ENCODE measurements around the gene PAPOLG.
A peak's percentile ranks its signal among the peaks of the same experiment; 100 is the strongest.
"Not testable (repeated sequence)": the region's sequence is repeated elsewhere in the genome, so short reads cannot be mapped to it uniquely, and the experiment has no call there.

PAPOLG gene

DNA sequence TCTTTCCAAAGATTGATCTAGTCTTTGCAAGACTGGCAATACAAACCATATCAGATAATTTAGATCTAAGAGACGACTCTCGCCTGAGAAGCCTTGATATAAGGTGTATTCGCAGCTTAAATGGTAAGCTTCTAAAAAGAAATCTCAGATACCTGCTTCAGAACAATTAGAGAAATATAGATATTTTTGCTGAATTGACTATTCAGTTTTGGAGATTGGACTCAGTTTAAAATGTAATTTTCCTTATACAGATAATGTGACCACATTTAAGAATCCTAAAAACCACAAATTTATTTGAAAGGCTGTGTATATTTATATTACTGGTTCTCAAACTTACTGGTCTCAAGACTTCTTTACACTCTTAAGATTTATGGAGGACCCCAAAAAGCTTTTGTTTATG, 15.4 kb downstream of the PAPOLG start:
- DNase-seq (ENCODE audit: low read depth in 2 of 2, low spot score in 1 of 2) = no peak

DNA sequence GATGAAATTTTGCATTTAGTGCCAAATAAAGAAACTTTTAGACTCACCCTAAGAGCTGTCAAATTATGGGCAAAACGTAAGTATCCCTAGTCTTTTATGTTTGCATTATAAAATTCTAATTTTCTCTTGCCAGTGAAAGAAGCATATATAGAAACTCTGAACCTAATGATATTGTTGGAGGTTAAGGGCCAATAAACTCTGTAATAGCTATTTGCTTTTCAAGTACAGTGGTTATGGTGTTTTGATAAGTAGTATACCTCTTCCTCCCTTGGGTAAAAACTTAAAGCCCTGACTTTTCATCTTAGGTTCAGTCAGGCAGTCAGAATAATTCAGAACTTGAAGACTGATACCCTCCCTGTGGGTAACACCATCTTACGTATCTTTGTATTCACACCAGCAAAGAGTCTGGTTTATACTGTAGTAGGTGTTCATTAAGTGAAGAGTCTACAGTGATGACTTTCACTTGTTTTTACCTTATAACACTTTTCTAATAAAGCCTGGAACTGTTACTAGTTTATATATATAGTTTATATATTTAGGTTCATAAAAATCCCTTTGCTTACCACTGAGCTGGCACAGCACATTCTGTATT, 19.1 kb downstream of the PAPOLG start:
- DNase-seq (ENCODE audit: low read depth in 2 of 2, low spot score in 1 of 2) = no peak

DNA sequence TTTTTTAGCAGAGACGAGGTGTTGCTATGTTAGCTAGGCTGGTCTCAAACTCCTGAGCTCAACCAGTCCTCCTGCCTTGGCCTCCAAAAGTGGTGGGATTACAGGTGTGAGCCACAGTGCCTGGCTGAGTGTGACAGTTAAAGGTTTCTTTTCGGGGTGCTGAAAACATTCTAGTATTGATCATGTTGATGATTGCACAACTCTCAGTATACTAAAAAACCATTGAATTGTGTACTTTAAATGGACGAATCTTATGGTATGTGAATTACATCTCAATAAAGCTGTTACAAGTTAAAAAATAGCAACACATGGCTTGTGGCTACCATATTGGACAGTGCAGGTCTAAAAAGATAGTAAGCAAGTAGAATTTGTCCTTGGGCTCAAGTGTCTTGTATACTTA, 22.3 kb downstream of the PAPOLG start:
- no peak for DNase-seq (ENCODE audit: low read depth in 2 of 2, low spot score in 1 of 2)

DNA sequence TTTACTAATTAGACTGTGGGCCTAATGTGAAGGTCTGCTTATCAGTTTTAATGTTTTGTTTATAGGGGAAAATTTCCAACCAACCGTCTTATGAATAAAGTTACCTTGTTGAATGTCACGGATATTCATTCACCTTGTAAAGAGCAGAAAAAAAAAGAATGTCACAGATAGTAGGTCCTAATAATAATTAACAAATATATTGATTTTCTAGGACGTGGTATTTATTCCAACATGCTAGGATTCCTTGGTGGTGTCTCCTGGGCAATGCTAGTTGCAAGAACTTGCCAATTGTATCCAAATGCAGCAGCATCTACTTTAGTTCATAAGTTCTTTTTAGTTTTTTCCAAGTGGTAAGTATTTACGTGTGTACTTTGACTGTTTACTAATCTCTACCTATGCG, 23.4 kb downstream of the PAPOLG start:
- DNase-seq (ENCODE audit: low read depth in 2 of 2, low spot score in 1 of 2) = no peak

DNA sequence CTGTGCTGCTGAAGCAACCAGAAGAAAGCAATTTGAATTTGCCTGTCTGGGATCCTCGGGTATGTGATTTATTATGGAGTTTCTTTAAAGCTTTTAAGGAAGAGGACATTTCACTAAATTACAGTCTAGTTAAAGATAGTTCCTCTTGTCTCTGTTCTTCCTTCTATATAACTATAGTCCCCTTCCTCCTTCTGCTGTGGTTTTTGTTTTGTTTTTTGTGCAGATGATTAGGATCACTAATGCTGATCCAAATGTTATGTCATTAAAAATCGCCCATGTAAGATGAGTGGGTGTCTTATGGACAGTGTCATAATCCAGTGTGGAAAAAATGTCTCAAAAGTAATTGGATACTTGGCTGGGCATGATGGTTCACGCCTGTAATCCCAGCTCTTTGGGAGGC, 24.7 kb downstream of the PAPOLG start:
- no peak for DNase-seq (ENCODE audit: low read depth in 2 of 2, low spot score in 1 of 2)

DNA sequence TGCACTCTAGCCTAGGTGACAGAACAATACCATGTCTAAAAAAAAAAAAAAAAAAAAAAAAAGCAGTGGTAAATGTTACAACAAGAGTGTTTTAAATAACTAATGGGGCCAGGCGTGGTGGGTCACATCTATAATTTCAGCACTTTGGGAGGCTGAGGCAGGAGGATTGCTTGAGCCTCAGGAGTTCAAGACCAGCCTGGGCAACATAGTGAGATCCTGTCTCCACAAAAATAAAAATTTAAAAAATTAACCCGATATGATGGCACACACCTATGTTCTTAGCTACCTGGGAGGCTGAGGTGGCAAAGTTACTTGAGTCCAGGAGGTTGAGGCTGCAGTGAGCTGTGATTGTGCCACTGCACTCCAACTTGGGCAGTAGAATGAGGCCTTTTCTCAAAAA, 37.1 kb downstream of the PAPOLG start:
- DNase-seq (ENCODE audit: low read depth in 2 of 2, low spot score in 1 of 2) = no peak

DNA sequence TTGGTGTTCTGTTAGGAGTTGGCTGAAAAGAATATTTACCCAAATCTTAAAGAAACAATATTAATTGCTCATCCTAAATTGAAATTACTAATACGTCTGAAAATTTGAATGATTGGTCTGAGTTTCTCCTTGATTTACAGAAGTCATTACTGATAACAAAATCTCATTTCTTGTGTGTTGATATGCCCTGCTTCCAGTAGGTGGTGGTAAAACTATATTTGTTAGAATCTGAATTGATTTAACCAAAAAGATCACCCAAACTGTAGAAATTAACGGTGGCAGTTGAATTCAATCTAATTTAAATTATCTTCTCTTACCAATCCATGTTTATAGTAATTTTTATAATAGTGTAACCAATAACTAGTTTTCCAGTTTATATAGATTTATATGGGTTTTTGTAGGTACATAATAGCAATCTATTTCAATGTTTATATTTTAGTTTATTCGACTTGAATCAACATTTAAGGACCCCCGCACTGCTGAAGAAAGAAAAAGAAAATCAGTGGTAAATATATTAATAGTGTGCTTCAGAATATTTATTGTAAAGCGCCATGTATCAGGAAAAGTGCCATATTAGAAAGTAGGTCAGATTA, 38.3 kb downstream of the PAPOLG start:
- no peak for DNase-seq (ENCODE audit: low read depth in 2 of 2, low spot score in 1 of 2)

DNA sequence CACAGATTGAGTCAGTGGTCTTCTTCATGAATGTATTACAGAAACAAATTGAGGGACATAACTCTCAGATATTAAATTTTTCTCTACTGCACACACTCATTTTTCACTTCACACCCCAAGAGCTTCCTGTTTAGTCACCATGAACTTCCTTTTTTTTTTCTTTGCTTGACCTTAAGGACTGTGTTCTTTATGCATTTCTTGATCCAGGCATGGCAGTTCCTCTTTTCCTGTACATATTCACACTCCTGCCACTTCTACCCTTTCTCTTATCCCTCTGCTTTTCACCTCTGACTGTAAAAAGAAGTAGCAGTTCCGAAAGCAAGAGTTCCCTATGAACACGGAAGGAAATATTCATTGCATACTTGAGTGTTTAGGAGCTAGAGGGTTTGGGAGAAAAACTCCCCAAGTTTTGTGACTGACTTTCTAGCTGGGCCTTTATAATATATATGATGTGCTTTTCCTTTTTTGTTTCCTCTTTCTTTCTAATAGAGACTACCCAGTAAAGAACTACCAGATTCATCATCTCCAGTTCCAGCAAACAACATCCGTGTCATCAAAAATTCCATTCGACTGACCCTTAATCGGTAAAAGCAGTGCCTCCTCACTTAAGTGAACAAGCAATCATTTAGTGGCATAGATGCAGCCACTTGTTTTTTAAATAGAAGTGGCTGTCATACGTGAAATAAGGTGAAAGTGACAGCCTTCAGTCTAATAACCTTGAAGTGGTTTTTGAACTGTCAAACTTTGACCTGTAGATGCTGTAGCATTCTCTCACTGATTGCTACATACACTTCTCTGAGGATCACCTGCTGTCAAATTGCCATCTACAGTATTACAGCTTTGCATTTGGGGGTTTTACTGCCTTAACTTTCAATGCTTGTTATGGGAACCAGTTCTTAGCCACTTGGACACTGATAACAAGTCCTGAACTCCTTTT, 40.8 kb downstream of the PAPOLG start:
- no peak for DNase-seq (ENCODE audit: low read depth in 2 of 2, low spot score in 1 of 2)

DNA sequence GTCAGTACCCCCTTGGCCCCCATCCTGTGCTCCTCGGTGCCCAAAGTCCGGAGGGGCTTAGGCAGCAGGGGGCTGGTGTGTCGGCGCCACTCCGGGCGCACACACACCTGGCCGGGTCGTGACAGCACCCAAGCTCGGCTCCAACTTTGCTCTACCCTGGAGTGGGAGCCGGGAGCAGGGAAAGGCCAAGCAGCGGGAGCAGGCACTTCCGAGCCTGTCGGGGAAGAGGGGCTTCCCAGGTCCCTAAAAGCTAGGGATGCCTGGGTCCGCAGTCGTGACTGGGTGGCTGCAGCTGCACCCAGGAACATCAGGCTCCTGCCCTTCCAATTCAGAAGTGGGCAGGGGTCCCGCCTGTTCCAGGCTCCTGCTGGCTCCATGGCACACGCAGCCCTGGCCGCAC, 48.4 kb downstream of the PAPOLG start:
- DNase-seq (ENCODE audit: low read depth in 2 of 2, low spot score in 1 of 2) = no peak

DNA sequence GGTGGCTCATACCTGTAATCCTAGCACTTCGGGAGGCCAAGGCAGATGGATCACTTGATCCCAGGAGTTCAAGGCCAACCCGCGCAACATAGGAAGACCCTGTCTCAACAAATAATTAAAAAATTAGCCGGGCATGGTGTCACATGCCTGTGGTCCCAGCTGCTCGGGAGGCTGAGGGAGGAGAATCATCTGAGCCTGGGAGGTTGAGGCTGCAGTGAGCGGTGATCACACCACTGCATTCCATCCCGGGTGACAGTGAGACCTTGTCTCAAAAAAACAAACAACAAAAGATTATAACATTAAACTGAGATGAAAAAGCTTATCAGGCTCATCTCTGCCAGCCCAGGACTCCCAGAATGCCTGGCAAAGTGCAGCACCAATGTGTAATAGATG, 50.5 kb downstream of the PAPOLG start:
- DNase-seq (ENCODE audit: low read depth in 2 of 2, low spot score in 1 of 2) = no peak

DNA sequence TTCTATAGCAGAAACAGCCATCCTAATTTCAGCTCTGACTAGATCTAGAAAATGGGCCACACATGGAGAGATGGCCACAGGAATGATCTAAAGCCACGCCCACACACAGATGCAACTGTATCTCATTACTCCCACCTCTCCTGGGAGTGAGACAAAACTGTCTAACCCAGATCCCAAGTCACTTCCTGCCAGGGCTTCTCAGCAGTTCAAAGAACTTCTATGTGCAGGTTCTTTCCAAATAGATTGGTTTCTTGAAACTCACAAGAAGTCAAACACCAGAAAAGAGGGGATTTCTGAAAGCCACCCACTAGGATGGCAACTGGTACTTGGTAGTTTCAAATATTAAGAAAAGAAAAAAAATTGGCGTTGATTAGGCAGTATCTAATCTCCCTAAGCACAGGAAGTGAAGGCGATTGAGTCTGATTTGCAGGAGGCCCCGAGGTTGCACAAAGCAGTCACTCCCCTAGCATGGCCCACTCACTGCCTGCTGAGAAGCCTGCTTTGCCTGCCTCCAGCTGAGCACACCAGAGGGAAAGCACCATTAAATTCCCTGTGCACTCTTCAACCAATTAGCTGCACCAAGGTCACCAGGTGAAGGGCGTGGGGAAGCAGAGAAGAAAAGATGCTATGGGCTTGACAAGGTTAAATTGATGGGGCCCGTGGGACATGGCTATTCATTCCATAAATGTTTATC, 51.1 kb downstream of the PAPOLG start:
- DNase-seq (ENCODE audit: low read depth in 2 of 2, low spot score in 1 of 2) = no peak

DNA sequence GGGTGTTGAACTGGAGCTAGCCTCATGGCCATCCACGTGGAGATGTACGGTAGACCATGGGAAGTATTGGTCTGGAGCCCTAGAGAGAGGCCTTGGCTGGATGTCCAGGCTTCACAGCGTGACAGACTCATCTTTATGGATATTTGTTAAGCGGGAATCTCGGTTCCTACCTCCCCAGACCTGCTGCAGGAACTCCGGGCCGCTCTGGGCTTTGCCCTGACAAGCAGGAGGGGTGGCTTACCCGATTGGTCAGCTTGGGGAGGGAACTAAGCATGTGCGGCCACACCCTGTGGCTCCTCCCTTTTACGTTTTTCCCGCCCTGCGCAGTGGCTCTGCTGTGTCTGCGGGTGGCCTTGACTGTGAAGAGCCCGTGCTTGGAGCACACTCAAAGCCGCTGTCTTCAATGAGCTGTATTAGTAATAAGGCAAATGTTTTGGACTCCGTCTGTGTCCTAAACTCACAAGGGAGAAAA, 52.3 kb downstream of the PAPOLG start:
- no peak for DNase-seq (ENCODE audit: low read depth in 2 of 2, low spot score in 1 of 2)

DNA sequence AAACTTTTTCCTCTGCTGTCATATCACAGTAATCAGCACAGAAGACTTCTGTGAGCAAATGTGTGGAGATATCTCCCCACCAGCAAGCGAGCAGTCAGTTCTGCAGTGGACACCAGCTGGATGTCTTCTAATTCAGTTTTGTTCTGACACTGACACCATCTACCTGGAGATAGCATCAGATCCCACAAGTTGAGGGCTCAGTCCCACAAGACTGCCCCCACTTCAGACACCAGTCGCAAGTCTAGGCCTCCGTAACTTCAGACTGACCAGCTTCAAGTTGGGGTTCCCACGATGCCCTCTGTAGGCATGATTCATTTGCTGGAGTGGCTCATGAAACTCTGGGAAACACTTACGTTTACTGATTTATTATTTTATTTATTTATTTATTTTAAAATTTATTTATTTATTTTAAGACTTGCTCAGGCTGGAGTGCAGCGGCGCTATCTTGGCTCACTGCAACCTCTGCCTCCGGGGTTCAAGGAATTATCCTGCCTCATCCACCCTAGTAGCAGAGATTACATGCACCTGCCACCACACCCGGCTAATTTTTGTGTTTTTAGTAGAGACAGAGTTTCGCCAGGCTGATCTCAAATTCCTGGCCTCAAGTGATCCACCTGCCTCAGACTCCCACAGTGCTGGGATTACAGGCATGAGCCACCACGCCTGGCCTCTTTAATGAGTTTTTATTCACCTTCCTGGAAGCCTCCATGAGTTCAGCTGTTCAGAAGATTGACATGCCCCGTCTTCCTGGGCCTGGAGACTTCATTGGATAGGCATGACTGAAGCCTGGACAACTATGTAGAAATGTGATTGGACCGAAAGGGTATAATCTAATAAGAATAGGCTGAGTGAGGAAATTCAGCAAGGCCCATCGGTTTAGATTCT, 55.7 kb downstream of the PAPOLG start:
- DNase-seq (ENCODE audit: low read depth in 2 of 2, low spot score in 1 of 2) = no peak

DNA sequence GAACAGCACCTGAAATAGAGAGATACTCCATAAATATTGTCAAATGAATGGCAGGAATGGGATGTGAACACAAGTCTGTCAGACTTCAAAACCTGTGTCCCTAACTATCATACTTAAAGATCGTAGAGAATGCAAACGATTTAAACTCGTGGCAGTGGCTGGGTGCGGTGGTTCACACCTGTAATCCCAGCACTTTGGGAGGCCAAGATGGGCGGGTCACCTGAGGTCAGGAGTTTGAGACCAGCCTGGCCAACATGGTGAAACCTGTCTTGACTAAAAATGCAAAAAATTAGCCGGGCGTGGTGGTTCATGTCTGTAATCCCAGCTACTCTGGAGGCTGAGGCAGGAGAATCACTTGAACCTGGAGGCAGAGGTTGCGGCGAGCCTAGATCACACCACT, 61.1 kb downstream of the PAPOLG start:
- DNase-seq (ENCODE audit: low read depth in 2 of 2, low spot score in 1 of 2) = not testable (repeated sequence)

DNA sequence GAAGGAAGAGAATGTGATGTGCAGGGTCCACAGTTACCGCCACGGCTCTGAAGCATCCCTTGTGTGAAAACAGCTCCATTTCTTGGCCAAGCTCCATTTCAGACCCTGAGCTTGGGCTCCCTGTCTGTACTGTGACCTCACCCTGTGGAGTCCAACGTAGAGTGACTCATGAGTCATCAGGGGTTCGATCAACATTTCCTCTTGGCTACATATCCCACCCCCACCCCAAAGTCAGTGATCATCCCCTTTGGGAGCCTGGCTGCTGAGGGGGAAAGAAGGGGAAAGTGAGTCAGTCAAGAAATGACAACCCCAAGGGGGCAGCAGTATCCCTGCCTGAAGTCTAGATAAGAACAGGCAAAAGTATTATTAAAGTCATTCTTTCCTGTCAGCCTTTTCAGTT, 62.2 kb downstream of the PAPOLG start:
- no peak for DNase-seq (ENCODE audit: low read depth in 2 of 2, low spot score in 1 of 2)

DNA sequence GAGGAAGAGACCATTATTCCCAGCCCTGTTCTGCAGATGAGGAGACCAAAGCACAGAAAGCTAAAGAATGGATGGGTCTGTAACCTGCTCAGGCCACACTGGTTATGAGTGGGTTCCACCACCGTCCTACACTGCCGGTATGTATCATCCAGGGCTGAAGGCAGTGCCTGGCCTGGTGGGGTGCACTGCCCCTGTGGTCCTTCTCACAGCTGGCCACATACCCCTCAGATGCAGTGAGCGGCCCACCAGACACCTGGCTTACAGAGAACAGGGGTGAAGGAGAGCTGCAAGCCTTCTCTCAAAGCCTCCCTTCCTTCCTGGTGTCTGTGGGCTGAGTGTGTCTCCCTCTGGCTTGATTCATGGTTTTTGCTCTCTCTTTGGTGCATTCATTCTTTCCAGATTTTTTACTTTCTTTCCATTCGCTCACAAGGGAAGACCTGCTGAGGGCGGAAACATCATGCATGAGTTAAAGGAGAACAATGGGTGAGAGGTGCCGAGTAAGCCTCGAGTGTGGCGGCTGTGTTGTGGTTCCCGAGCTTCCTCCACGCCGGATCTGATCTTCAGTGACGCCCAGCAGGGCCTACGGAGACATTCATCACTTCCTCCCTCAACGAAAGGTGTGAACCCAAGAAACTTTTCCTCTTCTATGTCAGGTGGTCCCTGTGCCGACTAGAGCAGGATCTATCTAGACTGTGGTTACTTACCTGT, 63.2 kb downstream of the PAPOLG start:
- DNase-seq (ENCODE audit: low read depth in 2 of 2, low spot score in 1 of 2) = peak; percentile 72 to 77

DNA sequence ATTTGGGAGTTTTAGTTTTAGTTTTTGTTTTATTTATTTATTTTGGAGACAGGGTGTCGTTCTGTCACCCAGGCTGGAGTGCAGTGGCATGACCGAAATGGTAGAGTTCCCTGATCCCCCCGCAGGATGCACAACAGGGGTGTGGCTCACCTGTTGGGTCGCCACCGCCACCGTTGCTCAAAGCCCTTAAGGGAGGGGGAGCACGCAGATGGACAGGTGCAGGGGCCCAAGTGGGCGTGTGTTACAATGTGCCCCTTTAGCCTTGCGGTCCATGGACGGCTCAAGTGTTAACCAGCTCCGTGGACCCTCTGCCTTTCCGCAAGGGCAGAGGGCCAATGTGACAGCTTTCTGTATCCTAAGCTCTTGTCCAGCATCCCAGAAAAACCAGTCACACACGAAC, 63.9 kb downstream of the PAPOLG start:
- no peak for DNase-seq (ENCODE audit: low read depth in 2 of 2, low spot score in 1 of 2)

DNA sequence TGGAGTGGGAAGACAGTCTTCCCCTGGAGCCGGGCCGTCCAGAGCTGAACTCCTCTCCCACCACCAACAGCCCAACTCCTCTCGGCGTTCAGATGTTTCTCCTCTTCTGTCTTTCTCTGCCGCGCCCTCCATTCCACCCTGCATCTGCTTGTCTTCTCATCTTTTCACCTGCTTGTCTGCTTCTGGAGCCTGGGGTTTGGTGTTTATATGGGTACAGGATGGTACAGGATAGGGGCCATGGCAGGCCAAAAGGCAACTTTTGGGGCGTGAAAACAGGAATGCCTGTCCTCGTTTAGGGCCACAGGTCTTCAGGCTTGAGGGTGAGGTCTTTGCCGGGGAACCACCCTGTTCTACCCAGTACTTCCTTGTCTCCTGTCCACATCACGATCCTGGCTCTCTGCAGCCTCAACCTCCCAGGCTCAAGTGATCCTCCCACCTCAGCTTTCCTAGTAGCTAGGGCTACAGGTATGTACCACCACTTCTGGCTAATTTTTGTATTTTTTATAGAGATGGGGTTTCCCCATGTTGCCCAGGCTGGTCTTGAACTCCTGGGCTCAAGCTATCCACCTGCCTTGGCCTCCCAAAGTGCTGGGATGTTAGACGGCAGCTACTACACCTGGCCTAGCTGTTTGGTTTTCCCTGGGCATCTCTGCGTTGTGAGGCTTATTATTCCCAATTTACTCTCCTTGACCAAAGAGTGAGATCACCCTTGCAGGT, 64.5 kb downstream of the PAPOLG start:
- DNase-seq (ENCODE audit: low read depth in 2 of 2, low spot score in 1 of 2) = no peak

DNA sequence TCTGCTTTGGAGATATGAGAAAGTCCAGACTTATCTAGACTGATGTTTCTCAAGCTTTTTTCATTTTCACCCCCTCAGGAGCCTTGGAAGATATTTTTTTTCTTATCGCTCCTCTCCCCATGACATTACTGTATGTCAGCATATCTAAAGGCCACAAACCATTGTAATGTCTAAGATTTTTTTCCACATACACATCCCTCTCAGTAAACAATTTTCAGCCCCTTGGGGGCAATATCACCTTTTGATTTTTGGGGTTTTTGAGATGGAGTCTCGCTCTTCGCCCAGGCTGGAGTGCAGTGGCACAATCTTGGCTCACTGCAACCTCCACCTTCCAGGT, 65.0 kb downstream of the PAPOLG start:
- DNase-seq (ENCODE audit: low read depth in 2 of 2, low spot score in 1 of 2) = no peak
